Urinary bladder (tissue), 4 donors: ENCODE data around the gene KRTAP5-2. TPM values are rescaled to one million over a fixed set of nuclear protein-coding genes. Genes with fewer than 3 reads are reported as not detected.

Experiments used
- DNase-seq: peaks from one replicate; pipeline ENCODE4 v3.0.0-alpha.2; 2015; ENCODE audit errors: extremely low spot score
- H3K27ac ChIP-seq: one replicate; pipeline ENCODE4 v1.5.1; 2013; ENCODE audit warnings: low read depth, mild to moderate bottlenecking, moderate library complexity
- H3K36me3 ChIP-seq: one replicate; pipeline ENCODE4 v1.6.1; 2013; ENCODE audit warnings: mild to moderate bottlenecking, moderate library complexity; ENCODE audit not compliant: insufficient read depth
- H3K4me1 ChIP-seq: one replicate; pipeline ENCODE4 v1.6.1; 2013; ENCODE audit warnings: mild to moderate bottlenecking, moderate library complexity; ENCODE audit not compliant: insufficient read depth
- H3K4me3 ChIP-seq: one replicate; pipeline ENCODE4 v1.5.1; 2013; ENCODE audit warnings: low read depth, low read length
- WGBS: extraction: QIAGEN DNeasy Blood & Tissue Kit; methylation state at CpG from one replicate; pipeline ENCODE4 v1.1.7; 2013; 5-methylcytosine and 5-hydroxymethylcytosine counted together
- polyA plus RNA-seq: library from polyadenylated mRNA; stranded (reverse); fragments of 200-250 nt; gene quantifications from one replicate; pipeline ENCODE4 v1.2.3, GENCODE V29; 2013
- total RNA-seq: library from RNA; depleted of rRNA; stranded (reverse); fragments of >200 nt; gene quantifications from one replicate; pipeline ENCODE4 v1.2.3, GENCODE V29; 2014
- donor health status: healthy with polysubstance abuse.
- donor health status: healthy.

The KRTAP5-2 gene
- total and polyA plus RNA-seq, 2 donors = not detected

DNA sequence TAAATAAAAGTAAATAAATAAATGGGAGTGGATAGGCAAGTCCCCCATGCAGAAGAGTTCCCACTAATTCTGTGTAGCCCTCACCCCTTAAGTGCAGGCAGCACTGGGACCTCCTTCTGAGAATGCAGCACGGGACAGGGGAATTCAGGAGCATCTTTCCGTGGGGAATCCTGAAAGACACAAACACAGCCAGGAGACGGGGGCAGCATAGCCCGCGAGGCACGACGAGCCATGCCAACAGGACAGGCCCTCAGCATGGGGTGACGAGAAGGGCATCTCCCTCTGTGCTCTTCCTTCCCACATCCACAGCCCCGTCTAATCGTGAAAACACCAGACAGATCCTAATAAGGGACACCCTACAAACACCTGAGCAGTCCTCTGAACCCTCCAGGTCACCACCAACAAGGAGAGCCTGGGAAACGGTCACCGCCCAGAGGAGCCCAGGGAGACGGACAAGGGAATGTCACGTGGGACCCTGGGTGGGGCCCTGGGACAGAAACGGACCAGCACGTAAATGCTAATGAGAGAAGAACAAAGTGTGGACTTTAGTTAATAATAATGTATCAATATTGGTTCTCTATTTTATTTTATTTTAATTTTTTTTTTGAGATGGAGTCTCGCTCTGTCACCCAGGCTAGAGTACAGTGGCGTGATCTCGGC, 38.3 kb upstream of the KRTAP5-2 start:
- no peaks in the 10 kb centered on the region for H3K36me3 ChIP-seq
- WGBS = 84% methylated on average over 19 of the region's 19 CpGs
- no peak overlapping the region for H3K27ac ChIP-seq
- no peak overlapping the region for H3K4me3 ChIP-seq
- DNase-seq = no peak
- H3K4me1 ChIP-seq = no peaks in the 10 kb centered on the region

DNA sequence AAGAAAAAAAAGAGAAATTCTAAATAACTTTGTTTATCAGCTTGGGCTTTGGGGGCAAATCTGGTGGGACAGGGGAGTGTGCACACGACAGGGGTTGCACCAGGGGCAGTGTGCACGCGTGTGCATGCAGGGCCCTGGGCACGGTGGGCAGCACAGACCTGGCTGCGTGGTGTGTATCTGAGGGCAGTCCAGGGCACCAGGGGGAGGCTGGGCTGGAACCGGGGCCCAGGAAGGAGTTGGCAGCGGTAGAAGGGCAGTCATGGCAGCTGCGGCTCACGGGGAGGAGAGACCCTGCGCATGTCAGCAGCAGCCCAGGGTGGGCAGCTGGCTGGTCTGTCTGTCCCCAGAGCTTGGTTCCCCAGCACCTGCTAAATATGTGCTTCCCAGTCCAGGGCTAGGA, 35.8 kb upstream of the KRTAP5-2 start:
- DNase-seq = no peak
- H3K4me3 ChIP-seq = no peak overlapping the region
- WGBS = 85% methylated on average over 10 of the region's 10 CpGs
- H3K4me1 ChIP-seq = no peaks in the 10 kb centered on the region
- H3K36me3 ChIP-seq = no peaks in the 10 kb centered on the region
- H3K27ac ChIP-seq = no peak overlapping the region

DNA sequence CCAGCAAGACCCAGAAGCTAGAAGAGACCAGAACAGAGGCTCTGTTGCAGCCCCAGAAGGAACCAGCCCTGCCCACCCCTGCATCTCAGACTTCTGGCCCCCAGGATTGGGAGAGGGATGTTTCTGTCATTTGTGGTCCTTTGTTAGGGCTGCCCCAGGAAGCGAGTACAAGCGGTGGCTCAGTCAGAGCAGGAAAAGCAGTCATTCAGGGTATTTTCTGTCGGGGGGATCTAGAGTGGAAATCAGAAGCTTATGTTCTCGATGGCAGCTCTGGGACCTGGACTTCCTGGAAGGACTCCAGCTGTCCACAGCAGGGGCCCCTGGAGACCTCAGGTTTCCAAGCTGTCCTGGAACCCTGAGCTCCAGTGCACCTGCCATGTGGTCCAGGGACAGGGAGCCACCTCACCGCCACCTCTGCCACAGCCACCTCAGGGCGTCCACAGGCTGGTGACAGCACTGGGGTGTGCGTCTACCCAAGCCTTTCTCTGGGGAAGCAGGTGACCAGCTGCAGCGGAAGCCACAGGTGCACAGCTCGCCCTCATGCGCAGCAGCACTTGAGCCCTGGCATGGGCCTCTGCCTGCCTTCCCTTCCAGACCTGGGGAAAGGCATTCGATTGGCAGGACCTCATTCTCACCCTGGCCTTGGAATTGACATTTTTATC, 34.1 kb upstream of the KRTAP5-2 start:
- Histone ChIP-seq H3K36me3 (no peaks in the 10 kb centered on the region), H3K4me3 (no peak overlapping the region), H3K27ac (no peak overlapping the region), H3K4me1 (no peaks in the 10 kb centered on the region)
- DNase-seq = no peak
- 68% methylated on average over 11 of the region's 11 CpGs for whole genome bisulfite sequencing

DNA sequence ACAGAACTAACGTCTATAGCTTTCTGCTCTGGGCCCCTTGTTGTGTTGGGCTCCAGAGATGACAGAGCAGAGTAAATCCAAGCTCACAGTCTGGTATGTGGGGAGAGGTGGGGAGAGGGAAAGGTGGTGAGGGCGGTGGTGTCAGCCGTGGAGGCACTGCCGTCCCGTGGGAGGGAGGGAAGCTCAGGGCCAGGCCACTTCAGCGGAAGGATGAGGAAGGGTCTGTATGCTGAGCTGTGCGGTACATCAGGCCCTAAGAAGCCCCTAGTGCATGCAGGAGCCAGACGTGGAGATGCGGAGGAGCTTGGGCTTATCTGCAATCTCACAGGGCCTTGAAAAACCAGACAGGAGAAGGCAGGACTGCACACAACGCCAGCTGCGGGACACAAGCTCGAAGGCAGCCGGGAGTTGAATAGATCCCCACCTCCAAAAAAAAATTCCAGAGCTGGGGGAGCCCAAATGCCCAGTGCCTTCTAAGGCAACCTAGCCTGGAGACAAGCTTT, 33.0 kb upstream of the KRTAP5-2 start:
- no peak overlapping the region for H3K27ac ChIP-seq
- no peak for DNase-seq
- no peak overlapping the region for H3K4me3 ChIP-seq
- no peaks in the 10 kb centered on the region for H3K4me1 ChIP-seq
- 69% methylated on average over 13 of the region's 13 CpGs for WGBS
- no peaks in the 10 kb centered on the region for H3K36me3 ChIP-seq

DNA sequence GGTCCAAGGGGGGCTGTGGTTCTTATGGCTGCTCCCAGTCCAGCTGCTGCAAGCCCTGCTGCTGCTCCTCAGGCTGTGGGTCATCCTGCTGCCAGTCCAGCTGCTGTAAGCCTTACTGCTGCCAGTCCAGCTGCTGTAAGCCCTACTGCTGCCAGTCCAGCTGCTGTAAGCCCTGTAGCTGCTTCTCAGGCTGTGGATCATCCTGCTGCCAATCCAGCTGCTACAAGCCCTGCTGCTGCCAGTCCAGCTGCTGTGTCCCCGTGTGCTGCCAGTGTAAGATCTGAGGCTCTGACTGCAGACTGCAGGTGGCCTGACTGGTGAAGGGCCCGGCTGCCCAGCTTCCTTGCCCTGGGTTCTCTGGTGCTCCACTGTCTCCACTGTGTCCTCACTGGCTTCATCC, 32.2 kb upstream of the KRTAP5-2 start:
- Histone ChIP-seq H3K36me3 (no peaks in the 10 kb centered on the region), H3K4me3 (no peak overlapping the region), H3K4me1 (no peaks in the 10 kb centered on the region), H3K27ac (no peak overlapping the region)
- no peak for DNase-seq
- 66% methylated on average over 2 of the region's 2 CpGs for WGBS

DNA sequence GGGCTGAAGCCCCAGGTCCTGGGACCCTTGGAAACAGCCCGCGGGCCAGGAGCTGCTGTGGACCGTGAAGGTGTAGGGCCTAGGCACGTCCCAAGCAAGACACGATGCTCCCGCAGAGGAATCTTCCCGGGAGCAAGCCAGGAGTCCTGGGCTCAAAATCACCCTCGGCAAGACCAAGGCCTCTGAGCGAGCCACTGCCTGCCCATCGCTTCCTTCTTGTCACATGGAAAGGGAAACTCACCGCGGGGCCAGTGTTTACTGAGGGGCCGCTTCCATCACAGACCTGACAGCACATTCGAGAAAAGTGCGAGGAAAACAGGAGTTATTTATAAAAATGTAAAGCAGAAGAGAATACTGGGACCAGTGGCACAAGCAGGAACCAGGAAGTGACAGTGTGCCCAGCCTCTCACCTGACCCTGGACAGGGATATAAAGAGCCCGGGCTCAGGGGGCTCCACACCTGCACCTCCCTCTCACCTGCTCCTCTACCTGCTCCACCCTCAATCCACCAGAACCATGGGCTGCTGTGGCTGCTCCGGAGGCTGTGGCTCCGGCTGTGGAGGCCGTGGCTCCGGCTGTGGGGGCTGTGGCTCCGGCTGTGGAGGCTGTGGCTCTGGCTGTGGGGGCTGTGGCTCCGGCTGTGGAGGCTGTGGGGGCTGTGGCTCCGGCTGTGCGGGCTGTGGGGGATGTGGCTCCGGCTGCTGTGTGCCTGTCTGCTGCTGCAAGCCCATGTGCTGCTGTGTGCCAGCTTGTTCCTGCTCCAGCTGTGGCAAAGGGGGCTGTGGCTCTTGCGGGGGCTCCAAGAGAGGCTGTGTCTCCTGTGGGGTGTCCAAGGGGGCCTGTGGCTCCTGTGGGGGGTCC, 31.5 kb upstream of the KRTAP5-2 start, which contains the start of gene KRTAP5-5:
TSS of gene KRTAP5-5 (plus strand) at position 450 of the 860 bp plus-strand sequence. CDS start at position 516, 66 bp downstream.
- DNase-seq = no peak
- no peak within 1 kb of the TSS for H3K27ac ChIP-seq
- 77% methylated on average over 26 of the region's 26 CpGs for WGBS
- no peaks in the 10 kb centered on the region for H3K4me1 ChIP-seq
- H3K4me3 ChIP-seq = no peak within 1 kb of the TSS
- H3K36me3 ChIP-seq = no peaks in the 10 kb centered on the region

DNA sequence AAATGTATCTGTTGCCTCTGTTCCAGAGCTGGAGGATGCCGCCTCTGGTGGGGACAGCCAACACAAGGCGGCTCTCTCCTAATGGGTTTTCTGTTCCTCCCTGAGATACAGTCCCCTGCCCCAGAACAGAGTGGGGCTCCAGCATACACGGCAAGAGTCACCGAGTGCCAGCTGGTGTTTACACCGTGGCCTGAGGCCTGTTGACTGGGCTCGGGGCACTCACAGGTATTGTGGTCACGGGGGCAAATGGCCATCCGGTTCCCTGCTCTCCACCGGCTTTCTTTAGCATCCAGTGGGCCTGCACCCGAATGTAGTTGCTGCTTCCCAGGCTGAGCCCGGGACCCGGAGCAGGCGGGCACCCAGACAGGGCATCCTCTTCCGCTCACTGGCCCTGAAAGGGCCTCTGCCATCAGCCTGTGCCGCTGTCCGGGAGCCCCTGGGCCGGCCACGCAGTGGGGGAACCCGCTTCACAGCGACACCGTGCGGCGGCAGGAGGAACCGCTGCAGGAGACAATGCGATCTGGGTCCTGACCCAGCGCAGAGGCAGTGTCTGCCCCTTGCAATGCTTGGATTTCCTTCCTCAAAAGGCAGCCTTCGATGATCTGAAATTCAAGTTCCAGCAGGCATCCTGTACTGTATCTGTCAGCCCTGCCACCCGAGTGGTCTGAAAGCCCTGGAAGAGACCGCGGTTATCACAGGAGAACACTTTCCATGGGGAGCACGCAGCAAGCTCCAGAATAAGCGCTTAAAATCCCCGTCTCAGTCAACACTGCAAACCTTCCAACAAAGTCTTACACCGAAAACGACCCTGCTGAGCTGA, 30.6 kb upstream of the KRTAP5-2 start:
- no peaks in the 10 kb centered on the region for H3K36me3 ChIP-seq
- 33% methylated on average over 35 of the region's 35 CpGs for WGBS
- no peak overlapping the region for H3K27ac ChIP-seq
- DNase-seq = no peak
- H3K4me3 ChIP-seq = no peak overlapping the region
- no peaks in the 10 kb centered on the region for H3K4me1 ChIP-seq

DNA sequence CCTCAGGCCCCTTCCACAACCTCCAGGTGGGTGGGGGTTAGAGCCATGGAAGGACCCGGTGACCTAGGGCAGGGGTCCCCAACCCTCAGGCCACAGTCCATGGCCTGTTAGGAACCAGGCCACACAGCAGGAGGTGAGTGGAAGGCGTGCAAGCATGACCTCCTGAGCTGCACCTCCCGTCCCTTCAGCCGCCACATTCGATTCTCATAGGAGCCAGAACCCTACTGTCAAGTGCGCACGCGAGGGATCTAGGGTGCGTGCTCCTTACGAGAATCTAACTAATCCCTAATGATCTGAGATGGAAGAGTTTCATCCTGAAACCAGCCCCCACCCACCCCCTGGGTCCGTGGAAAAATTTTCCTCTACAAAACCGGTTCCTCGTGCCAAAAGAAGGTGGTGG, 27.4 kb upstream of the KRTAP5-2 start:
- Histone ChIP-seq H3K36me3 (no peaks in the 10 kb centered on the region), H3K4me1 (no peaks in the 10 kb centered on the region), H3K4me3 (no peak overlapping the region), H3K27ac (no peak overlapping the region)
- no peak for DNase-seq
- WGBS = 85% methylated on average over 13 of the region's 13 CpGs

DNA sequence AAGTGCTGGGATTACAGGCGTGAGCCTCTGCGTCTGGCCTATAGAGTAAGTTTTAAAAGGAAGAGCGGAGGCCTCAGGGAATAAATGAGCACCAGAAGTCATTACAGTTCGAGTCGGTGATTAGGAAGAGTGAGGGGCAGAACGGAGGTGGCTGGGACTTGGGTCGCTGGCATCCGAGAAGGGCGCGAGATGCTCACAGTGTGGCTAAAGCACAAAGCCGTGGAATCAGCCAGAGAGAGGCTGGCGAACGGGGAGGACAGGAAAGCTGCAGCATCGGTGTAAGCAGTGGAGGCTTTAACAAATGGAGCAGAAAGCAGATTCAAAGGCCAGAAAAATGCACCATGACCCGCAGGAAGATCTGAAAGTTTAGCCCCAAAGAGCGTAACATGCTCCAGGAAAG, 26.5 kb upstream of the KRTAP5-2 start:
- DNase-seq = no peak
- H3K4me3 ChIP-seq = no peak overlapping the region
- no peak overlapping the region for H3K27ac ChIP-seq
- no peaks in the 10 kb centered on the region for H3K36me3 ChIP-seq
- H3K4me1 ChIP-seq = no peaks in the 10 kb centered on the region
- WGBS = 75% methylated on average over 16 of the region's 16 CpGs

DNA sequence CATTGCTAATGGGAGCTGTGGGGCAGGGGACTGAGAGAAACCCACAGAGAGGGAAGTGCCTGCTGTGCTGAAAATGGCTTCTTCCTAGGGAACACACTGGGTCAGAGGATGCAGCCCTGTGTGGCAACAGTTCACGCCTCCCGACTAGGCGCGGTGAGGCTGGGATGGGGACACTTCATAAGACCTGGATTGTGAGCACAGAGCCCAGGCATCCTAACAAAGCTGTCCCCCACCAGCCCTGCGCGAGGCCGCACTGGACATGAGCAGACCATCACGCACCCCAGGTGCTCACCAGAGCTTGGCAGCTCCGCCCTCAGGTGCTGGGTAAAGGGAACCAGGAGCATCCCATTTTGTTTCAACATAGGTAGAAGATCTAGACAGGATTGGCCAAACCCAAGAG, 25.6 kb upstream of the KRTAP5-2 start:
- H3K4me3 ChIP-seq = no peak overlapping the region
- WGBS = 88% methylated on average over 9 of the region's 9 CpGs
- no peak overlapping the region for H3K27ac ChIP-seq
- H3K36me3 ChIP-seq = no peaks in the 10 kb centered on the region
- no peaks in the 10 kb centered on the region for H3K4me1 ChIP-seq
- no peak for DNase-seq

DNA sequence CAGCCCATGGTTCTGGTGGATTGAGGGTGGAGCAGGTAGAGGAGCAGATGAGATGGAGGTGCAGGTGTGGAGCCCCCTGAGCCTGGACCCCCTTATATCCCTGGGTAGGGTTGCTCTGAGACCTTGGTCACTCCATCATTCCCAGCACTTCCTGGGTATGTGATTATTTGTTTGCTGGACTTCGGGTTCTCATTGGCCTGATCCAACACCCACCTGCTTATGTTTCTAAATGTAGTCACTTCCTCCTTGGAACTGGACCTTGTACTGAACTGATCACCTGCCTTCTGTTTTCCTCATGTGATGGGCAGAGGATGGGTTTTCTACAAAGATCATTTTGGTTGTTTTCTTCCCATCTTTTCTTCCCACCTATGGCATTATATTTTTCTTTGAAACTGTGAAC, 24.0 kb upstream of the KRTAP5-2 start, which contains the start of gene KRTAP5-4:
TSS of gene KRTAP5-4 (minus strand) at position 53 of the 400 bp plus-strand sequence. CDS start at position 8, 45 bp downstream.
- Histone ChIP-seq H3K27ac (no peak within 1 kb of the TSS), H3K4me1 (no peaks in the 10 kb centered on the region), H3K36me3 (no peaks in the 10 kb centered on the region), H3K4me3 (no peak within 1 kb of the TSS)
- DNase-seq = no peak
- WGBS = 62% methylated on average over 1 of the region's 1 CpG

DNA sequence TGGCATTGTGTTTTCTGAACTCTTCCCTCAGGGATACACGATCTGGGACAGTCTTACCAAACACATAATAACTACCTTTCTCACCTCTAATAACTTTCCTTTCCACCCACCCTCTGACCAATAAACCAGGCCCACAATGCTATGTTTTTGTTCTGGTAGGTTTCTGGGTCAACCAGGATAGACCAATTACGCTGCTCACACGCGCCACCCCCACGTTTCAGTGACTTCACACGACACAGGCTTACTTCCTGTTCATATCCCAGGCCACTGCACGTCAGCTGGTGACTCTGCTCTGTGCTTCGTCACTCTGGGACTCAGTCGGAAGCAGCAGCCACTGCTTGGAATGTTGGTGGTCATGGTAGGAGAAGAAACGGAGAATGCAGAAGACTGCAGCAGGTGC, 21.4 kb upstream of the KRTAP5-2 start:
- Histone ChIP-seq H3K4me1 (no peaks in the 10 kb centered on the region), H3K27ac (no peak overlapping the region), H3K36me3 (no peaks in the 10 kb centered on the region), H3K4me3 (no peak overlapping the region)
- no peak for DNase-seq
- 42% methylated on average over 10 of the region's 10 CpGs for WGBS

DNA sequence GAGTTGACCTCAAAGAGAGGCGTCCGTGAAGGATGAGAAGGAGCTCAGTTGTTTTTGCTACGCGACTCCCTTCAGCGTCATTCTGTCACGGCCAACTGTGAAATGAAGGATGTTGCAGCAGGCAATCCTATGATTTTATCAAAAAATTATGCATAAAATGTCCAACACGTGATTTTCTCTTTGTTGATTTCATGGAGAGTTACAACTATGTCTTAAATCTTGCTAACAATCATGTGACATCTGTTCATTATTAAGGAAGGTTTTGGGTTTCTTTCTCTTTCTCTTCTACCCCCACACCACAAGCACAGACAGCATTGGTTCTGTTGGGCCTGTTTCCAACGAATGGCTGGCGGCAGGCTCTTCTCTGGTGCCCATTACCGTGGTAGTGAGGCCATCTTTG, 20.1 kb upstream of the KRTAP5-2 start:
- Histone ChIP-seq H3K27ac (no peak overlapping the region), H3K4me1 (no peaks in the 10 kb centered on the region), H3K36me3 (no peaks in the 10 kb centered on the region), H3K4me3 (no peak overlapping the region)
- no peak for DNase-seq
- 80% methylated on average over 10 of the region's 10 CpGs for WGBS
